Measurements from ENCODE around the gene C9orf43. TPM values are rescaled to one million over a fixed set of nuclear protein-coding genes. Genes with fewer than 3 reads are reported as not detected.
"Not testable (repeated sequence)": the region's sequence is repeated elsewhere in the genome, so short reads cannot be mapped to it uniquely, and the experiment has no call there.

The C9orf43 gene
- total RNA-seq, 4 donors from 2014 or later: 0.57 to 2.2 (median 2.1) TPM

GRCh38 chr9:113373256-113373655 lies 37.3 kb upstream of the C9orf43 start:
- peaks cover 24% of the 10 kb centered on the region for H3K36me3 ChIP-seq
- no peaks in the 10 kb centered on the region for H3K27me3 ChIP-seq
- no peaks in the 10 kb centered on the region for H3K9me3 ChIP-seq
- TF ChIP-seq CTCF (IDR thresholded peaks at IDR 0.05): no peak
- TF ChIP-seq POLR2AphosphoS5 (IDR thresholded peaks at IDR 0.05): no peak
- TF ChIP-seq EP300 (IDR thresholded peaks at IDR 0.05): no peak
- TF ChIP-seq POLR2A (IDR thresholded peaks at IDR 0.05): no peak
- H3K27ac ChIP-seq: no peak overlapping the region
- peaks cover 26% of the 10 kb centered on the region for H3K4me1 ChIP-seq
- 68% methylated on average over 3 of the region's 3 CpGs for WGBS
- DNase-seq (ENCODE audit: low spot score in 2 of 2): no peak
- no peak overlapping the region for H3K4me3 ChIP-seq

- no peak for TF ChIP-seq POLR2A (IDR thresholded peaks at IDR 0.05)
- no peak for TF ChIP-seq CTCF (IDR thresholded peaks at IDR 0.05)
- H3K27me3 ChIP-seq: no peaks in the 10 kb centered on the region
- no peak overlapping the region for H3K4me3 ChIP-seq
- H3K36me3 ChIP-seq: peaks cover 24% of the 10 kb centered on the region
- peaks cover 26% of the 10 kb centered on the region for H3K4me1 ChIP-seq
- 88% methylated on average over 12 of the region's 24 CpGs for WGBS
- DNase-seq (ENCODE audit: low spot score in 2 of 2): no peak
- H3K9me3 ChIP-seq: no peaks in the 10 kb centered on the region
- no peak overlapping the region for H3K27ac ChIP-seq
Measured at GRCh38 chr9:113373676-113374392, 36.7 kb upstream of the C9orf43 start.

GRCh38 chr9:113375057-113376023 lies 35.2 kb upstream of the C9orf43 start:
- no peaks in the 10 kb centered on the region for H3K9me3 ChIP-seq
- H3K27ac ChIP-seq: no peak overlapping the region
- no peaks in the 10 kb centered on the region for H3K27me3 ChIP-seq
- 83% methylated on average over 6 of the region's 6 CpGs for WGBS
- peaks cover 26% of the 10 kb centered on the region for H3K4me1 ChIP-seq
- no peak for DNase-seq (ENCODE audit: low spot score in 2 of 2)
- TF ChIP-seq EP300 (IDR thresholded peaks at IDR 0.05): no peak
- TF ChIP-seq POLR2A (IDR thresholded peaks at IDR 0.05): no peak
- no peak for TF ChIP-seq POLR2AphosphoS5 (IDR thresholded peaks at IDR 0.05)
- no peak for TF ChIP-seq CTCF (IDR thresholded peaks at IDR 0.05)
- peak overlapping the region; percentile 90 for H3K4me3 ChIP-seq
- H3K36me3 ChIP-seq: peaks cover 24% of the 10 kb centered on the region

GRCh38 chr9:113376634-113377567 lies 33.6 kb upstream of the C9orf43 start, which contains the start of gene HDHD3:
Gene HDHD3 (minus strand): TSS chr9:113376986. CDS start chr9:113374354, 2,632 bp downstream.
- Histone ChIP-seq H3K4me1 (peaks cover 34% of the 10 kb centered on the region), H3K4me3 (peak within 1 kb of the TSS; percentile 90), H3K27me3 (no peaks in the 10 kb centered on the region), H3K27ac (peak within 1 kb of the TSS; percentile 89), H3K9me3 (no peaks in the 10 kb centered on the region), H3K36me3 (peaks cover 24% of the 10 kb centered on the region)
- WGBS: 3% methylated on average over 57 of the region's 74 CpGs
- TF ChIP-seq POLR2AphosphoS5 (IDR thresholded peaks at IDR 0.05) (no peak), EP300 (IDR thresholded peaks at IDR 0.05) (no peak), POLR2A (IDR thresholded peaks at IDR 0.05) (no peak), CTCF (IDR thresholded peaks at IDR 0.05) (no peak)
- peak; percentile 89 to 90 for DNase-seq (ENCODE audit: low spot score in 2 of 2)

GRCh38 chr9:113379094-113379828 lies 31.3 kb upstream of the C9orf43 start:
- not testable (repeated sequence) for H3K4me3 ChIP-seq; H3K27me3 ChIP-seq; H3K27ac ChIP-seq; DNase-seq (ENCODE audit: low spot score in 2 of 2); H3K9me3 ChIP-seq; H3K36me3 ChIP-seq
- H3K4me1 ChIP-seq: peaks cover 40% of the 10 kb centered on the region
- 82% methylated on average over 24 of the region's 24 CpGs for WGBS

- not testable (repeated sequence) for H3K9me3 ChIP-seq; H3K4me3 ChIP-seq; H3K27ac ChIP-seq; H3K27me3 ChIP-seq; H3K36me3 ChIP-seq; DNase-seq (ENCODE audit: low spot score in 2 of 2)
- H3K4me1 ChIP-seq: peaks cover 40% of the 10 kb centered on the region
- 86% methylated on average over 2 of the region's 2 CpGs for WGBS
Measured at GRCh38 chr9:113379829-113380210, 30.7 kb upstream of the C9orf43 start.

Measured in suprapubic skin (tissue), 4 donors.